DND-41 (cell line): ENCODE measurements around the gene NKAIN2.

ENCODE experiments used
- ATAC-seq: fragments of 200-7000 bp; cut with Tn5 transposase; 3 replicates; pipeline ENCODE4 v1.9.1; 2021; ENCODE audit warnings: low read depth; ENCODE audit not compliant: insufficient read depth
- DNase-seq: peaks from one replicate; pipeline ENCODE4 v3.0.0-alpha.2; 2020
- H2AFZ ChIP-seq: 2 replicates; pipeline ENCODE4 v1.6.0; 2012; ENCODE audit warnings: low read depth, low read length
- H3K27ac ChIP-seq: 2 replicates; pipeline ENCODE4 v1.5.1; 2012; ENCODE audit warnings: low read length, inconsistent platforms
- H3K27me3 ChIP-seq: fragments of 200-600 bp; sonication (generic); 2 replicates; pipeline ENCODE4 v1.6.0; 2012; ENCODE audit warnings: low read length, mild to moderate bottlenecking, inconsistent platforms; ENCODE audit not compliant: insufficient read depth, poor library complexity
- H3K36me3 ChIP-seq: 2 replicates; pipeline ENCODE4 v1.5.1; 2012; ENCODE audit warnings: low read length, inconsistent platforms; ENCODE audit not compliant: insufficient read depth
- H3K4me1 ChIP-seq: 2 replicates; pipeline ENCODE4 v1.5.1; 2012; ENCODE audit warnings: mild to moderate bottlenecking, low read length; ENCODE audit not compliant: insufficient read depth
- H3K4me2 ChIP-seq: 2 replicates; pipeline ENCODE4 v1.6.0; 2012; ENCODE audit warnings: mild to moderate bottlenecking, moderate library complexity, low read length, inconsistent platforms; ENCODE audit not compliant: insufficient read depth
- H3K4me3 ChIP-seq, 2 experiments: fragments of 200-600 bp in 1 of 2; shearing (Covaris generic) in 1 of 2; 2 replicates each; pipeline ENCODE4 v1.5.1; 2012 to 2016; ENCODE audit warnings: inconsistent platforms in 2 of 2, low read length in 2 of 2, mild to moderate bottlenecking in 2 of 2, low read depth in 1 of 2, moderate library complexity in 1 of 2
- H3K79me2 ChIP-seq: 2 replicates; pipeline ENCODE4 v1.6.0; 2012; ENCODE audit warnings: low read length, inconsistent platforms; ENCODE audit not compliant: insufficient read depth
- H3K9ac ChIP-seq: 2 replicates; pipeline ENCODE4 v1.6.0; 2012; ENCODE audit warnings: low read depth, mild to moderate bottlenecking, inconsistent platforms, low read length, moderate library complexity
- H3K9me3 ChIP-seq: 2 replicates; pipeline ENCODE4 v1.5.1; 2012; ENCODE audit warnings: low read length, moderate library complexity, mild to moderate bottlenecking, inconsistent platforms; ENCODE audit not compliant: insufficient read depth, severe bottlenecking
- H4K20me1 ChIP-seq: 2 replicates; pipeline ENCODE4 v1.6.0; 2012; ENCODE audit warnings: low read length; ENCODE audit not compliant: insufficient read depth
- EZH2 ChIP-seq: IDR thresholded peaks from 3 replicates; pipeline ENCODE4 v1.6.1; 2012; ENCODE audit warnings: borderline replicate concordance, low read depth, mild to moderate bottlenecking, moderate library complexity, low read length, inconsistent platforms; ENCODE audit not compliant: severe bottlenecking
- TF ChIP-seq, protein P1 (sequence below): IDR thresholded peaks from 2 replicates; pipeline ENCODE4 v1.5.1; 2012; ENCODE audit warnings: borderline replicate concordance, low read length, moderate library complexity, mild to moderate bottlenecking; ENCODE audit not compliant: poor library complexity, severe bottlenecking; ENCODE audit errors: extremely low read depth

NKAIN2 gene

DNA sequence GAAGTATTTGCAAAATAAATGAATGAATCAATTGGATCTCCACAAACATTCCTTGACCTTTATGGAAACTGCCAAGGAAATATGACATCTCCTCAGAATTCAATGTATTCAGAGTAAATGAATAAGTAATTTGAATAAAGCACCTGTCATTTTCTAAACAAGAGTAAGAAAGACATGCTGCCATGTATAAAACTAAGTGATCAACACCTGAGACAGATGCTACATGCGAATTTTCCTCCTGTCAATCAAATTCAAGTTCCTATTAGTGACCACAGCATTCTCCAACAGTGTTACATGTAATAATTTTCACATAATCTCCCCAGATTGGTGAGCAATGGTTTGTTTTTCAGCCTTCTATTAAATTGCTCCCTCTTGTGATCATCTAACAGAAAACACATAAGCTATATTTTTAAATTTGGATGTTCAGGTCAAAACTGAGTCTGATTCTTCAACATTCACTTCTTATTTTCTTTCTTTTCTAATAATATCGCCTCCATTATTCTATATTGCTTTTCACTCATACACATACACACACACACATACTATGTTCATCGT, 995.4 kb downstream of the NKAIN2 start:
- Histone ChIP-seq H3K9ac (no peak overlapping the region), H3K9me3 (no peaks in the 10 kb centered on the region), H3K79me2 (no peaks in the 10 kb centered on the region), H2AFZ (no peak overlapping the region), H3K27ac (no peak overlapping the region), H4K20me1 (no peaks in the 10 kb centered on the region), H3K4me1 (no peaks in the 10 kb centered on the region), H3K4me2 (no peak overlapping the region), H3K36me3 (no peaks in the 10 kb centered on the region), H3K4me3 (no peak overlapping the region), H3K27me3 (no peaks in the 10 kb centered on the region)
- no peak for TF ChIP-seq EZH2
- TF ChIP-seq, protein P1, sequence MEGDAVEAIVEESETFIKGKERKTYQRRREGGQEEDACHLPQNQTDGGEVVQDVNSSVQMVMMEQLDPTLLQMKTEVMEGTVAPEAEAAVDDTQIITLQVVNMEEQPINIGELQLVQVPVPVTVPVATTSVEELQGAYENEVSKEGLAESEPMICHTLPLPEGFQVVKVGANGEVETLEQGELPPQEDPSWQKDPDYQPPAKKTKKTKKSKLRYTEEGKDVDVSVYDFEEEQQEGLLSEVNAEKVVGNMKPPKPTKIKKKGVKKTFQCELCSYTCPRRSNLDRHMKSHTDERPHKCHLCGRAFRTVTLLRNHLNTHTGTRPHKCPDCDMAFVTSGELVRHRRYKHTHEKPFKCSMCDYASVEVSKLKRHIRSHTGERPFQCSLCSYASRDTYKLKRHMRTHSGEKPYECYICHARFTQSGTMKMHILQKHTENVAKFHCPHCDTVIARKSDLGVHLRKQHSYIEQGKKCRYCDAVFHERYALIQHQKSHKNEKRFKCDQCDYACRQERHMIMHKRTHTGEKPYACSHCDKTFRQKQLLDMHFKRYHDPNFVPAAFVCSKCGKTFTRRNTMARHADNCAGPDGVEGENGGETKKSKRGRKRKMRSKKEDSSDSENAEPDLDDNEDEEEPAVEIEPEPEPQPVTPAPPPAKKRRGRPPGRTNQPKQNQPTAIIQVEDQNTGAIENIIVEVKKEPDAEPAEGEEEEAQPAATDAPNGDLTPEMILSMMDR: no peak
- DNase-seq: no peak
- no peak for ATAC-seq

DNA sequence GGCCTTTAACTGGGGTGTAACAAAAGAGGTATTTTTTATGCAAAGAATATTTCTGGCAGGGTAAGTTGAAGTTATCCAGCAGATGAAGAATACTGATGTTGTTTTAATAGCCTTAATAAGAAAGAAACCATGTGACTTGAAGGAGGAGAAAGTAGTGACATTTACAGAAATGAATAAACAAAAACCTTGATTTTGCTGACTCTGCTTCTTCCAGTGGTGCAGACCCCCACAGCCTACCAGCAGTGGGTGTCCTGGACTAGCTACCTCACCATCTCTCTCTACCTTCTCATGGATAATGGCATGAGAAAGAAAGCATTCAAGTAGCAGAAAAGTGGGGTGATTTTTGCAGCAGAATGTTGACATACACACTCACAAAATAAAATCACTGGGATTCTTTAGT, 996.0 kb downstream of the NKAIN2 start:
- H3K79me2 ChIP-seq: no peaks in the 10 kb centered on the region
- no peak overlapping the region for H3K27ac ChIP-seq
- ATAC-seq (no peak), DNase-seq (no peak)
- no peak overlapping the region for H3K9ac ChIP-seq
- no peaks in the 10 kb centered on the region for H3K4me1 ChIP-seq
- no peak overlapping the region for H2AFZ ChIP-seq
- H4K20me1 ChIP-seq: no peaks in the 10 kb centered on the region
- TF ChIP-seq, protein P1: no peak
- no peak for TF ChIP-seq EZH2
- no peaks in the 10 kb centered on the region for H3K9me3 ChIP-seq
- H3K27me3 ChIP-seq: no peaks in the 10 kb centered on the region
- H3K4me3 ChIP-seq: no peak overlapping the region
- H3K4me2 ChIP-seq: no peak overlapping the region
- no peaks in the 10 kb centered on the region for H3K36me3 ChIP-seq

DNA sequence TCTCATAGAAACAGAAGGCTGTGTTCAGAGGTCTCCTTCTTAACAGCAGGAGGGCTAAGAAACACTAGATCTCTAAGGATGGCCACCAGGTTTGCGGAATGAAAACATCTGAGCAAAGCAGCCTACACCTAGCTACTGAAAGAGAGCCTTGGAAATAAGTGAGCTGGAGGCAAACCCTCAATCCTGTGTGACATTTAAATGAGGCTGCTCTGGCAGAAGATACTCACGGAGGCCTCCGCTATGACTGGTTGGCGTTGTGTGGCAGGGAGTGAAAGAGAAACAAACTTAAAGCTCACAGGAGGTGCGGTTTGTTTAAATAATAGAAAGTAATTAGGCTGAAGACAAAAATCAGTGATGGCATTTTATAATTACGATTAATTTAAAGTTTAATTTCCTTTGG, 996.6 kb downstream of the NKAIN2 start:
- H3K36me3 ChIP-seq: no peaks in the 10 kb centered on the region
- H3K27me3 ChIP-seq: no peaks in the 10 kb centered on the region
- H3K4me1 ChIP-seq: no peaks in the 10 kb centered on the region
- no peak overlapping the region for H2AFZ ChIP-seq
- no peak overlapping the region for H3K4me2 ChIP-seq
- TF ChIP-seq, protein P1: no peak
- no peak for TF ChIP-seq EZH2
- no peak for DNase-seq
- ATAC-seq: no peak
- H3K4me3 ChIP-seq: no peak overlapping the region
- H3K9me3 ChIP-seq: no peaks in the 10 kb centered on the region
- no peaks in the 10 kb centered on the region for H3K79me2 ChIP-seq
- no peak overlapping the region for H3K27ac ChIP-seq
- no peaks in the 10 kb centered on the region for H4K20me1 ChIP-seq
- H3K9ac ChIP-seq: no peak overlapping the region

DNA sequence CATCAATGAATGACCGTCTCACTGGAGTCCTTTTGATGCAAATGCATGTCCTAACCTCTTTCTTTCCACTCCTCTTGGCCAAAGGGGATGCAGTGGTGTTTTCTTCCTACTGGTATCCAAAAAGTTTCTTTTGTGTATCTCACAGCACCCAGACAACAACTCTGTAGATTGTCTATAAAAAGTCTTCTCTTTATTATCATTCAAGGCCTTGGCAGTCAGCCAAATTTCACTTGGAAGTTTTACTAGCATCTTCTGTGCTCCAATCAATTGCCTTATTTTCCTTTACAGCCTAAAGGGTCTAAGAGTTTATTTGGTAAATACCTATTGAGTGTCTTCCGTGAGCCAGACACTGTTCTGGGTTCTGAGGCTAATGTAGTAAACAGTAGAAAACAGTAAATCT, 1008.4 kb downstream of the NKAIN2 start:
- H4K20me1 ChIP-seq: no peaks in the 10 kb centered on the region
- H3K4me1 ChIP-seq: no peaks in the 10 kb centered on the region
- ATAC-seq: no peak
- no peaks in the 10 kb centered on the region for H3K36me3 ChIP-seq
- DNase-seq: no peak
- H3K27ac ChIP-seq: no peak overlapping the region
- no peaks in the 10 kb centered on the region for H3K27me3 ChIP-seq
- no peak overlapping the region for H2AFZ ChIP-seq
- H3K79me2 ChIP-seq: no peaks in the 10 kb centered on the region
- H3K9ac ChIP-seq: no peak overlapping the region
- H3K4me3 ChIP-seq: no peak overlapping the region
- H3K4me2 ChIP-seq: no peak overlapping the region
- no peaks in the 10 kb centered on the region for H3K9me3 ChIP-seq
- TF ChIP-seq, protein P1: no peak
- TF ChIP-seq EZH2: no peak
